ENCODE data around the gene VAT1.
"Not testable (repeated sequence)": the region's sequence is repeated elsewhere in the genome, so short reads cannot be mapped to it uniquely, and the experiment has no call there.

Gene VAT1

DNA sequence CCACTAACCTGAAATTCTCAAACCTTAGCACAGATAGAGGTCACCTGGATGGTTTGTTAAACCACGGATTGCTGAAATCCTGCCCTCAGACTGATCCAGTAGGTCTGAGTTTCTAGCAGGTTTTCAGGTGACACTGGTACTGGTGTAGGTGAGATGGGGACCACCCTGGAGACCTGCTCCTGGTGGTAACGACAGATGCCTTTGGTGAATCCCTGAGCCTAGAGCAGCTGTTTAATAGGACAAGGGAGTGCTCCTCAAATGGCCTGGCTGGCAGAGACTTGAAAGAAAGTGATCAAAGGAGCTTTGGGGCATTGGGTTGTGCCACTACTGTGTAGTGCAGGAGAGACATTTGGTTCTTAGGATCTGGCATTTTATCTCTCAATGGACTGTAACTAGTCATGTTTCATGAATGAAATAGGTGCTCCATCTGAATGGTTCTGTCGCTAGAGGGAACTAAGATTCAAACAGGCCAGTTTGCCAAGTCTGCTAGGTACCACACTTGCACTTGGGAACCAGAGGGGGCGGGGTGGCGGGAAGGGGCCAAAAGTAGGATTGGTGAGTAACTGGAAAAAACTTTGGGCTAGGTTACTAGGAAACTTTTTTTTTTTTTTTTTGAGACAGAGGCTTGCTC lies 18.5 kb downstream of the VAT1 start:
- Histone ChIP-seq H3K27ac (ENCODE audit: low read depth, low read length) (peak overlapping the region; percentile 71), H3K4me3 (ENCODE audit: low read depth, low read length) (no peak overlapping the region), H3K79me2 (ENCODE audit: control insufficient read depth, insufficient read depth, low read length, unreplicated experiment) (peaks cover 45% of the 10 kb centered on the region), H3K27me3 (ENCODE audit: insufficient read depth, low read length) (no peaks in the 10 kb centered on the region), H3K4me1 (ENCODE audit: control insufficient read depth, insufficient read depth, low read length, unreplicated experiment) (peaks cover 44% of the 10 kb centered on the region), H3K36me3 (ENCODE audit: insufficient read depth, low read length) (peaks cover 25% of the 10 kb centered on the region), H2AFZ (ENCODE audit: low read length, unreplicated experiment) (no peak overlapping the region)

DNA sequence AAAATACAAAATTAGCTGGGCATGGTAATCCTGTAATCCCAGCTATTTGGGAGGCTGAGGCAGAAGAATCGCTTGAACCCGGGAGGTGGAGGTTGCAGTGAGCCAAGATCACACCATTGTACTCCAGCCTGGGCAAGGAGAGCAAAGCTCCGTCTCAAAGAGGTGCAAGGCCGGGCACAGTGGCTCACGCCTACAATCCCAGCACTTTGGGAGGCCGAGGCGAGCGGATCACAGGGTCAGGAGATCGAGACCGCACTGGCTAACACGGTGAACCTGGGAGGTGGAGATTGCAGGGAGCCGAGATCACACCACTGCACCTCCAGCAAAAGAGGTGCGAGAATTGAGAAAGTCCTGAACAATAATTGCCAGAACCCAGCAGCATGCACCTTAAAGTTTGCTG lies 21.3 kb downstream of the VAT1 start:
- H3K4me3 ChIP-seq (ENCODE audit: low read depth, low read length), result 0 out of 2 replicates have a peak overlapping the region, but pooled peaks have one; percentile 35
- H3K79me2 ChIP-seq (ENCODE audit: control insufficient read depth, insufficient read depth, low read length, unreplicated experiment), result peaks cover 31% of the 10 kb centered on the region
- H3K36me3 ChIP-seq (ENCODE audit: insufficient read depth, low read length), result peaks cover 26% of the 10 kb centered on the region
- peak overlapping the region; percentile 71; the same call in 1 of the 2 replicates for H3K27ac ChIP-seq (ENCODE audit: low read depth, low read length)
- not testable (repeated sequence) for H3K27me3 ChIP-seq (ENCODE audit: insufficient read depth, low read length); H2AFZ ChIP-seq (ENCODE audit: low read length, unreplicated experiment)
- H3K4me1 ChIP-seq (ENCODE audit: control insufficient read depth, insufficient read depth, low read length, unreplicated experiment), result peaks cover 46% of the 10 kb centered on the region

DNA sequence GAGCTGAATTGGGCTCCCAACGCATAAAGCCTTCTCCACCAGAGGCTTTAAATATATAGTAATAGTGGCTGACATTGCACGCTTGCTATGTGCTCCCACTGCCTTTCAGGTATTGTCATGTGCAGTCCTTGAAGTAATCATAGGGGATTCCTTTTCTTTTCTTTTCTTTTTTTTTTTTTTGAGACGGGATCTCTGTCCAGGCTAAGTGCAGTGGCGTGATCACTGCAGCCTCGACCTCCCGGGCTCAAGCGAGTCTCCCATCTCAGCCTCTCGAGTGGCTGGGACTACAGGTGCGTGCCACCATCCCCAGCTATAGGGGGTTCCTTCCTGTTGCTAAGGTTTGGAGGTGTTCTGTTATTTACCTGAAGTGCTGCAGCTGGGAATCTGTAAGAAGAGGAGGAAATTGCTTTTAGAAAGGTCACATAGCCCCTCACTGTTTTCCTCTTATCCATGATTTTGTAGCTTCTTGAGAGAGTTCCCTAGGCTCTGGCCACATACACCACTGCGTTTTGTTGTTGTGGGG lies 23.1 kb downstream of the VAT1 start:
- Histone ChIP-seq H3K36me3 (ENCODE audit: insufficient read depth, low read length) (peaks cover 26% of the 10 kb centered on the region), H3K27ac (ENCODE audit: low read depth, low read length) (peak overlapping the region; percentile 85), H3K4me1 (ENCODE audit: control insufficient read depth, insufficient read depth, low read length, unreplicated experiment) (peaks cover 41% of the 10 kb centered on the region), H3K79me2 (ENCODE audit: control insufficient read depth, insufficient read depth, low read length, unreplicated experiment) (peaks cover 31% of the 10 kb centered on the region), H3K4me3 (ENCODE audit: low read depth, low read length) (peak overlapping the region; percentile 98), H2AFZ (ENCODE audit: low read length, unreplicated experiment) (no peak overlapping the region), H3K27me3 (ENCODE audit: insufficient read depth, low read length) (no peaks in the 10 kb centered on the region)

DNA sequence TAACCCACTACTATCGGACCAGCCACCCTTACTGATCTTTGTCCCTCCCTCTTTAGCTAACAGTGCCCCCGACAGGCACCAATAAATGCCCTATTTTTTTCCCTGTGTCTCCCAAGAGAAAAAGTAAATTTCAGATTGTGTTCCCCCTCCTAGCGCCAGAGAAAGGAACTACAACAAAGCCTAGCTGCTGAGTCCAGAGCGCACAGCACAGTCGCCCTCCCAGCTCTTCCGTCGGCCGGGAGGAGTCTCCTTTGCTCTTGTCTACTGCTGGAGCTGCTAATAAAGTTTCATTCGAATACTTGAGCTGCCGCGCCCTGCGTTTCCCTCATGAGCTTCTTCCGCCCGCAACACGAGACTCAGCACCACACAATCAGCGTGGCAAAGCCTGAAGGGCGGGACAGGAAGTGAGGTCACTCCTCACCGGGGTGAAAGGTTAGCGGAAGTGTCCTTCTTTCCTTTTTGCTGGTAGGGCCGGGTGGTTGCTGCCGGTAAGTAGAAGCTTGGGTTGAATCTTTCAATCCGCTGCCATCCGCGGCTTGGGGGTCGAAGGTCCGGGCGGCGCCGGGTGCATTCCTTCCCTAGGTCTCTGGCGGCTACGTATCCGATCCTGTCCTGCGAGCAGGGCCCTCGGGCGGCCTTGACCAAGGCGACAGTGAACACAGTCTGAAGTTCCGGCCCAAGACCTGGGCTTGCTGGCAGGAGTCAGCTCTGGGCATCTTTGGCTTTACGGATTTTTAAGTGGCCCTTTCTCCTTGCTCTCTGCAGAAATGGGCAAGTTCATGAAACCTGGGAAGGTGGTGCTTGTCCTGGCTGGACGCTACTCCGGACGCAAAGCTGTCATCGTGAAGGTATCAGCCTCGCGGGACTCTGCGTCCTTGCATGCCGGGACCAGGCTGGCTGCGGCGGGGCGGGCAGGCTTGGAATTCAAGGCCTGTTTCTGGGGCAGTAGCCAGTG lies 23.9 kb downstream of the VAT1 start, which contains the start of gene RPL27:
RPL27 (plus strand) TSS at position 436 of the 955 bp plus-strand sequence; CDS start at position 768, 332 bp downstream.
- H2AFZ ChIP-seq (ENCODE audit: low read length, unreplicated experiment), result peak within 1 kb of the TSS; percentile 60
- peak within 1 kb of the TSS; percentile 98 for H3K4me3 ChIP-seq (ENCODE audit: low read depth, low read length)
- H3K79me2 ChIP-seq (ENCODE audit: control insufficient read depth, insufficient read depth, low read length, unreplicated experiment), result peaks cover 31% of the 10 kb centered on the region
- no peaks in the 10 kb centered on the region for H3K27me3 ChIP-seq (ENCODE audit: insufficient read depth, low read length)
- H3K4me1 ChIP-seq (ENCODE audit: control insufficient read depth, insufficient read depth, low read length, unreplicated experiment), result peaks cover 35% of the 10 kb centered on the region
- peaks cover 21% of the 10 kb centered on the region for H3K36me3 ChIP-seq (ENCODE audit: insufficient read depth, low read length)
- H3K27ac ChIP-seq (ENCODE audit: low read depth, low read length), result peak within 1 kb of the TSS; percentile 85

DNA sequence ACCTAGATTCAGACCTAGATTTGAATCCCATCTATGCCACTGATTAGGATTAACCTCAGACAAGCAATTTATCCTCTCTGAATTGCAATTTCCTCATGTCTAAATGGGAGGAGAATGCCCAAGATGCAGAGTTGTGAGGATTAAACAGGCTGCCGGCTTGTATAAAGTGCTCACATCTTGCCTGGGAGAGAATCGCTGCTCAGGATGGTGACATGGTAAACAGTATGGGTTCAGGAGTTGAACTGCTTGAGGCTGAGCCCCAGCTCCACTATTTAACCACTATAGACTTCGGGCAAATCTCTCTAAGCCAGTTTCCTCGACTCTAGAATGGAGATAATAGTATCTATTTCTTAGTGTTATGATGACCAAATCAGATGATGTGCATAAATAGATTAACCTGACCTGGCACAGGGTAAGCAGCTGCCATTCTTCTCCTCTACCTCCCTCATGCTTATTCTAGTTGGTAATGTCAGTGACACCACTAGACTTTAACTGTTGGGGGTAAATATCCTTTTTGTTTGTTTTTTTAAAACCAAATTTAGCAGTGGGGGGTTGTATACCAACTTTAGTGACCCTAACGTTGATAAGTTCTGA lies 24.7 kb downstream of the VAT1 start:
- H3K4me1 ChIP-seq (ENCODE audit: control insufficient read depth, insufficient read depth, low read length, unreplicated experiment), result peaks cover 32% of the 10 kb centered on the region
- no peaks in the 10 kb centered on the region for H3K27me3 ChIP-seq (ENCODE audit: insufficient read depth, low read length)
- H3K4me3 ChIP-seq (ENCODE audit: low read depth, low read length), result peak overlapping the region; percentile 54
- H3K36me3 ChIP-seq (ENCODE audit: insufficient read depth, low read length), result peaks cover 19% of the 10 kb centered on the region
- peaks cover 30% of the 10 kb centered on the region for H3K79me2 ChIP-seq (ENCODE audit: control insufficient read depth, insufficient read depth, low read length, unreplicated experiment)
- H2AFZ ChIP-seq (ENCODE audit: low read length, unreplicated experiment), result peak overlapping the region; percentile 60
- peak overlapping the region; percentile 30 for H3K27ac ChIP-seq (ENCODE audit: low read depth, low read length)

DNA sequence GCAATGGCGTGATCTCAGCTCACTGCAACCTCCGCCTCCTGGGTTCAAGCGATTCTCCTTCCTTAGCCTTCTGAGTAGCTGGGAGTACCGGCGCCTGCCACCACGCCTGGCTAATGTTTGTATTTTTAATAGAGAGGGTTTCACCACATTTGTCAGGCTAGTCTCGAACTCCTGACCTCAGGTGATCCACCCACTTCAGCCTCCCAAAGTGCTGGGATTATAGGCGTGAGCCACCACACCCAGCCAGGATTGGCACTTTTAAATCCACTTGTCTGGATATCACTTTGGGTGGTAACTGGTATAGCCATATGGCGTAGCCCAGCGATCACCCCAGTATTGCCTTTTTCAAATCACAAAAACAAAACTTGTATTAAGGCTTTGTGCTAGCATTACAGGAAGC lies 28.3 kb downstream of the VAT1 start:
- H3K36me3 ChIP-seq (ENCODE audit: insufficient read depth, low read length), result peaks cover 19% of the 10 kb centered on the region
- H2AFZ ChIP-seq (ENCODE audit: low read length, unreplicated experiment); H3K27ac ChIP-seq (ENCODE audit: low read depth, low read length); H3K79me2 ChIP-seq (ENCODE audit: control insufficient read depth, insufficient read depth, low read length, unreplicated experiment); H3K4me3 ChIP-seq (ENCODE audit: low read depth, low read length); H3K27me3 ChIP-seq (ENCODE audit: insufficient read depth, low read length): not testable (repeated sequence)
- H3K4me1 ChIP-seq (ENCODE audit: control insufficient read depth, insufficient read depth, low read length, unreplicated experiment), result peaks cover 35% of the 10 kb centered on the region

DNA sequence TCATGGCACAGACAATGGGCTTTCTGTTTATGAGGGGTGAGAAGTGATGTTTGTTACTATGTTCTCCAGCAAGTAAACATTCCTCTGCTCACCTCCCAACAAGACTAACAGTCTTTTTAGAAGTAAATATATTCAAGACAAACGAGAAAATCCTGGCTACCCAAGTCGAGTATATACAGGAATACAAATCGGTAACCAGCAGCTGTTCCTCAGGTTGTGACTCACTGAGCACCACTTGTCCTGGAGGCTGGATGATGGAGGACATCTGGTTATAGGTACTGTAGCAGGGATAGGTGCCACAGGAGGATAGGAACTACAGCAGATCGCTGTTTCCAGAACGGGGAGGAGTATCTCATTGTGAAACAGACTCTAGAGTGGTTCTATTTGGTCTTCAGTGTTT lies 29.3 kb downstream of the VAT1 start:
- H3K4me1 ChIP-seq (ENCODE audit: control insufficient read depth, insufficient read depth, low read length, unreplicated experiment), result peaks cover 40% of the 10 kb centered on the region
- no peak overlapping the region for H3K4me3 ChIP-seq (ENCODE audit: low read depth, low read length)
- H3K27me3 ChIP-seq (ENCODE audit: insufficient read depth, low read length), result no peaks in the 10 kb centered on the region
- peaks cover 21% of the 10 kb centered on the region for H3K36me3 ChIP-seq (ENCODE audit: insufficient read depth, low read length)
- H2AFZ ChIP-seq (ENCODE audit: low read length, unreplicated experiment), result no peak overlapping the region
- no peaks in the 10 kb centered on the region for H3K79me2 ChIP-seq (ENCODE audit: control insufficient read depth, insufficient read depth, low read length, unreplicated experiment)
- H3K27ac ChIP-seq (ENCODE audit: low read depth, low read length), result no peak overlapping the region

DNA sequence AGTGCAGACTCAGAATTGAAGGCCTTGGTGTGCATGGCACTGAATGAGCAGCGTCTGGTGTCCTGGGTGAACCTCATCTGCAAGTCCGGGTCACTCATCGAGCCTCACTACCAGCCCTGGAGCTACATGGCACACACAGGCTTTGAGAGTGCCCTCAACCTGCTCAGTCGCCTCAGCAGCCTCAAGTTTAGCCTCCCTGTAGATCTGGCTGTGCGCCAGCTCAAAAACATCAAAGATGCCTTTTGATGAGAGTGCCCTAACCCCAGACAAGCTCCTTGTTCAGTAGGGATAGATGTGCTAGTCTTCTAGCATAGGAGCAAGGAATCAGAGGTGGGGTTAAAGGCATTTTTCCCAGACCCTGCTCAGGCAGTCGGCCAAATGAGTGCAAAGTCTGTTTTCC lies 30.7 kb downstream of the VAT1 start:
- peaks cover 31% of the 10 kb centered on the region for H3K36me3 ChIP-seq (ENCODE audit: insufficient read depth, low read length)
- peak overlapping the region; percentile 81 for H3K27ac ChIP-seq (ENCODE audit: low read depth, low read length)
- no peak overlapping the region for H3K4me3 ChIP-seq (ENCODE audit: low read depth, low read length)
- H2AFZ ChIP-seq (ENCODE audit: low read length, unreplicated experiment), result no peak overlapping the region
- H3K79me2 ChIP-seq (ENCODE audit: control insufficient read depth, insufficient read depth, low read length, unreplicated experiment), result no peaks in the 10 kb centered on the region
- no peaks in the 10 kb centered on the region for H3K27me3 ChIP-seq (ENCODE audit: insufficient read depth, low read length)
- H3K4me1 ChIP-seq (ENCODE audit: control insufficient read depth, insufficient read depth, low read length, unreplicated experiment), result peaks cover 34% of the 10 kb centered on the region

DNA sequence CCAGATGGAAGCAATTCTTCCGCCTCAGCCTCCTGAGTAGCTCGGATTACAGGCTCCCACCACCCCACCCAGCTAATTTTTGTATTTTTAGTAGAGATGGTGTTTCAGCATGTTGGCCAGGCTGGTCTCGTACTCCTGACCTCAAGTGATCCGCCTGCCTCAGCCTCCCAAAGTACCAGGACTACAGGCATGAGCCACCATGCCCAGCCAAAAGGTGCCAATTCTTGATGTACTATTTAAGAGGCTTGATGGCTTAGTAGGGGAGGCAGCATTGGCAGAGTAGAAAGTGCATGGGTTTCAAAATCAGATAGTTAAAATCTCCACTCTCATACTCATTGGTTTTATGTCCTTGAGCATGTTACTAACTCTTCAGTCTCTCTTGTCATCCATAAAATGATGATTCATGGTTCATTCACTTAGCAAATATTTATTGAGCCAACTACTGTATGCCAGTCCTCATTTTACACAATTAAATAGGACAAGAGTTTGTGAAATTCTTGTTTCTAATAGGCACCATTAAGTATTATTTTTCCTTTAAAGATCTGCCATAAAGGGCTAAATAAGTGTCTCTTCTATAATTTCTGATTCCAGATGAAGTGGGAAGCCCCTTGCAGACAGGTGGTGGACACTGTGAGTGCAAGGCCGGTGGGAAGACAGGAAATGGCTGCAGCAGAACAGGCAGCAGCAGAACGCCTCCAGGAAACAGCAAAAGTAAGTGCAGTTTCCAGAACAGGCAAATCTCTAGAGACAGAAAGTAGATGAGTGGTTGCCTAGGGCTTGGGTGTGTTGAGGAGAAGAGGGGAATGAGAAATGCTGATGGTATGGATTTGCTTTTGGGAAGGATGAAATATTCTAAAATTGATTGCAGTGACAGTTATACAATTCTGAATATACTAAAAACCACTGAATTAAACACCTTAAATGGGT lies 32.2 kb downstream of the VAT1 start:
- Histone ChIP-seq H3K4me1 (ENCODE audit: control insufficient read depth, insufficient read depth, low read length, unreplicated experiment) (peaks cover 38% of the 10 kb centered on the region), H3K79me2 (ENCODE audit: control insufficient read depth, insufficient read depth, low read length, unreplicated experiment) (peaks cover 7% of the 10 kb centered on the region), H3K36me3 (ENCODE audit: insufficient read depth, low read length) (peaks cover 31% of the 10 kb centered on the region), H2AFZ (ENCODE audit: low read length, unreplicated experiment) (no peak overlapping the region), H3K27ac (ENCODE audit: low read depth, low read length) (peak overlapping the region; percentile 81), H3K27me3 (ENCODE audit: insufficient read depth, low read length) (no peaks in the 10 kb centered on the region), H3K4me3 (ENCODE audit: low read depth, low read length) (peak overlapping the region; percentile 1; the same call in 1 of the 2 replicates)
